Stimulated activated CD8-positive, alpha-beta memory T cell treated with anti-CD3 and anti-CD28 coated beads, Interleukin-2, amount 100 ng/mL, for 1 hour (primary cell): Measurements from ENCODE around the gene CRHBP.
"Not testable (repeated sequence)": the region's sequence is repeated elsewhere in the genome, so short reads cannot be mapped to it uniquely, and the experiment has no call there.

Source experiments
- DNase-seq, 2 donors: peaks; one replicate each; pipeline ENCODE4 v3.0.0-alpha.2; 2020; ENCODE audit warnings: low read depth in 2 of 2

CRHBP gene

GRCh38 chr5:76958991-76959767 lies 6.3 kb downstream of the CRHBP start:
- DNase-seq = no peak

GRCh38 chr5:76960004-76960625 lies 7.3 kb downstream of the CRHBP start:
- no peak for DNase-seq

- DNase-seq = no peak
Observed at GRCh38 chr5:76964060-76964459, 11.2 kb downstream of the CRHBP start.

DNA sequence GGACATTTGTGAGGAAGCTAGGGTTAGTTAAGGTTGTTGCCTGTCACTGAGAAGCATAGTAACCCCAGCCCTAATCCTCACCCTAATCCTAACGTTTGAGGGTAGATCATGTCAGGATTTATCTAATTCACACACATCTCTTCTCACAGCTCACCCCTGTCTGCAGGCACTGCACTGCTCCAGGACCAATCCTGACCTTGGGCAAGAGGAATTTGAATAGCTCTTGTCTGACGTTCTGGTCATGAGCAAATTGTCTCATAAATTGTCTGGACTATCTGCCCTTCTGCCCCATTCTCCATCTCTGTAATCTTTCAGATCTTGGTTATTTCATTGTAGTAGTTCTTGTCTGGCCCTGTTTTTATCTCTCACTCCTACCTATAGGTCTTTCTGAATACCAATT lies 18.7 kb downstream of the CRHBP start:
- DNase-seq = no peak

- DNase-seq = no peak
Observed at GRCh38 chr5:76972689-76973088, 19.8 kb downstream of the CRHBP start.

GRCh38 chr5:76974785-76975184 lies 21.9 kb downstream of the CRHBP start:
- DNase-seq = no peak

DNA sequence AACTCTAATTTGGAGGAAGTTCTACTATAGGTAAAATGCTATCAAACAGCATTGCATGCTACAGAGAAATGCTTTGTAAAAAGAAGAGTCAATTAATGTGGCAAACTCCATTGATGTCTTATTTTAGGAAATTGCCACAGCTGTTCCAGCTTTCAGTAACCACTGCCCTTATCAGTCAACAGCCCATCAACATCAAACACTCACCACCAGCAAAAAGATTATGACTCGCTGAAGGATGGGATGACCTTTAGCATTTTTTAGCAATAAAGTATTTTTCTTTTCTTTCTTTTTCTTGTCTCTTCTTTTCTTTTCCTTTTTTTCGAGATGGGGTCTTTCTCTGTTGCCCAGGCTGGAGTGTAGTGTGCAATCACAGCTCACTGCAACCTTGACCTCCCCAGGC lies 26.0 kb downstream of the CRHBP start:
- no peak for DNase-seq

DNA sequence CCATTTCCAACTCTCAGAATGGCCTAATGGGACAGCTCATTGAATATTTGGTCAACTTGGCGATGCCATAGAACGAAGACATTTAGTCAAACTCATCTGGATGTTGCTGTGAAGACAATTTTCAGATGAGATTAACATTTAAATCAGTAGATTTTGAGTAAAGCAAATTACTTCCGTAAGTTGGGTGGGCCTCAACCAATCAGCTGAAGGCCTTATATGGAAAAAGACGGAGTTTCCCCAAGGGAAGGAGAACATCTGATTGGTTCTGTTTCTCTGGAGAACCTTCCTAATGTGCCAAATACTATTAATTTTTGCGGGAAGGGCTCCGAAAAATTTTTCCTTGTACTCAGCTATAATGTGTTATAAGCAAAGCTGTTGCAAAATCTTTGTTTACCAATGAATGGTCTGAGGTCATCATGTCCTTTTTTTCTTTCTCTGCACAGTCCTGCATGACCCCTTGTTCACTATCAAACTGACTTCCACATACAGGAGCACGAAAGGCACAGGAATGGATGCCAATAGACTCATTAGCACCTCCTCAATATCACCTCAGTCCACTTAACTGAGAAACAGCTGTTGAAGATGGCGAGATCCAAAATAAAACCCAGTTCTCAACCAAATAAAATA lies 27.8 kb downstream of the CRHBP start:
- DNase-seq = no peak

GRCh38 chr5:76982450-76982849 lies 29.6 kb downstream of the CRHBP start:
- DNase-seq = no peak

DNA sequence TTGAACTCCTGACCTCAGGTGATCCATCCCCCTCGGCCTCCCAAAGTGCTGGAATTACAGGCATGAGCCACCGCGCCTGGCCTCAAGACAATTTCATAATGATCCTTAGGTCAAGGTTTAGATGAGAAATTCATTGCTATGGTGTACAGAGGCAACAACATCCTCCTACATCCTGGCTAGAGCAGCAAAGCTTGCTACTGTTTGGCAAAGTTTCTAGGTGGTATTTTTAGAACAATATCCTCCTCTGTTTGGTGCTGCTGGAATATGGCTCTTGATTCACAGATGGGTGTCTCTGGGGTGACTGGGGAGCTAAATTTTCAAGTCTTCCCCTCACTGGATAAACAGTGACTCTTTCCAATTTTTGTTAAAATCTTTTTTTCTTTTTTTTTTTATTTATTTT lies 30.6 kb downstream of the CRHBP start:
- DNase-seq = no peak

- DNase-seq = no peak
Observed at GRCh38 chr5:76986825-76987526, 34.1 kb downstream of the CRHBP start.

DNA sequence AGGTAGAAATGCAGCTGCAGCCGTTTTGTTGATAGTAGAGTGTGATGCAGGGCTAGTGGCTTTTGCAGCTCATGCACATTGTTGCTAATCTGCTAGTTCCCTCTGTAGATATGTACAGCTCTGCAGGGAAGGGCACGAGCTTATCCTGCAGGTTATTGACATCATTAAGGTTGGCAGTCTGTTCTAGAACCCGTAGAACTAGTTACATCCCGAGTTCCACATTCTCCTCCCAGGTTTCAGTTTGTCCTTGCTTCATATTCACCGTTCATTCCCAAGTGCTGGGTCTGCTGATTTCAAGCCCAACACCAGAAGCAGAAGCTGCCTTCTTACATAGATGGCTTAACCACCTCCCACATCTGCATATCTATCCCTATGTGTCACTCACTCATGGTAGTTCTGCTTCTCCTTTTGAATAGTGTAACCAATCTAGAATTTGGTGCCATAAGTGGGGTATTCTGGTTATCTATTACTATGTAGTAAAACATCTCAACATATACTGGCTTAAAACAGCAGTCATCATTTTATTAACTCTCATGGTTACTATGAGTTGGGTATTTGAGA lies 38.1 kb downstream of the CRHBP start:
- DNase-seq = no peak

DNA sequence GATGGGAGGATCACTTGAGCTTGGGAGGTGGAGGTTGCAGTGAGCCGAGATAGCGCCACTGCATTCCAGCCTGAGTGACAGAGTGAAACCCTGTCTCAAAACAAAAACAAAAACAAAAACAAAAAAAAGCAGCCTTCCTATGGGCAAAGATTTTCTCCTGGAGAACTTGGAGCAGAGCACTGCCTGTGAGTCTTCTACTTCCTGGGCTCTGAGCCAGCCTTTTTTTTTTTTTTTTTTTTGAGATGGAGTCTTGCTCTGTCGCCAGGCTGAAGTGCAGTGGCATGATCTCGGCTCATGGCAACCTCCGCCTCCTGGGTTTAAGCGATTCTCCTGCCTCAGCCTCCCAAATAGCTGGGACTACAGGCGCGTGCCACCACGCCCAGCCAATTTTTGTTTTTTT lies 40.6 kb downstream of the CRHBP start:
- not testable (repeated sequence) for DNase-seq

- DNase-seq = no peak
Observed at GRCh38 chr5:76994337-76994736, 41.5 kb downstream of the CRHBP start.

GRCh38 chr5:76998251-76998650 lies 45.4 kb downstream of the CRHBP start:
- DNase-seq = not testable (repeated sequence)

DNA sequence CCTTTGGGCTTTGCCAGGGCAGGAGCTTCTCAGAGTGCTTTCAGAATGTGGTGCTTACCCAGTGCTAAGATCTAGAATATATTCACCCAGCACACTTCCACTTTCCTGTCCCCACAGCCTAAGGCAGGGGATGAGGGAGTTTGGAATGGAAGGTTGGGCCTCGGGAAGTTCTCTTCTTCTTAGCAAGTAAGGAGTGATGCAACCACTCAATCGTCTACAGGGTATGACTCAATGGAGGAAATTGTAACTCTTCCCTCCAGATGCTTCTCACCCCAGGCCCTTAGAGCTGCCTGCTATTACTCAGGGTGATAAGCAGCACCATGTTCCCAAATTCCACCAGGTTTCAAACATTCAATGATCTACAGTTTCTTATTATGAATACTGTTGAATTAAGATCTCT lies 46.6 kb downstream of the CRHBP start:
- no peak for DNase-seq

GRCh38 chr5:77003246-77003645 lies 50.4 kb downstream of the CRHBP start:
- no peak for DNase-seq

GRCh38 chr5:77006124-77006523 lies 53.3 kb downstream of the CRHBP start:
- no peak for DNase-seq

GRCh38 chr5:77008413-77008812 lies 55.6 kb downstream of the CRHBP start:
- DNase-seq = no peak

DNA sequence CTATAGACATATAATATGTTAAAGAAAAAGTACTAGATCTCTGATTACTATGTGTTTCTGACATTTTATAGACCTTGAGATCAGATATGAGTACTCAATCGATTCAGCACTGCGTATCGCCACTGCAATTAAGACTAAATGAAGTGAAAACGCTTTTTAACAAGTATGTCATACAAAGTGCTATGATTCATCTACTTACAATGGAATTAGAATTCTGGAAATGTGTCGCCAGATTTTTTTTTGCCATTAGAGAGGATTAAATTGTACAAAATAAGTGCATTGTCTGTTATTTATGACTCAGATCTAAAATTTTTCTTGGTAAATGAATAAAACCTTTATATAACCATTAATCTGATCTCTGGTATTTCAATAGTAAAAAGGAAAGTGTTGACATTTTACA lies 57.4 kb downstream of the CRHBP start:
- DNase-seq = no peak

- DNase-seq = no peak
Observed at GRCh38 chr5:77011498-77011897, 58.7 kb downstream of the CRHBP start.

DNA sequence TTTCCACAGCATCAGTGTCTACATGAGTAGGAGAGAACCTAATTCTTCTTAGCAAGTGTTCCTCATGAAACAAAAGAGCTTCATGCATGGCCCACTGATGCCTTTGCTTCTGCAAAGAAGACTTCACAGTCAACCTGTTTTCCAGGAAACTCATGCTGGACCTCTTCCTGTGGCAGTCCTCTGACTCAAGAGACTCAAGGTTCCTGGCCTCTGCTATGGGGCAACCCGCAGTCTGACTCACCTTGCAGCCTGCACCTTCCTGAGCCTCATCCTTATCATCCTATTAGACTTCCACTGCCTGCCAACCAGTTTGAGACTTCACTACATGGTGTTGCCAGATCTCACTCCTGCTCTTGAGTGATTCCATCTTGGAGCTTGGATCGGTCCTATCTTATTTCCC lies 59.8 kb downstream of the CRHBP start:
- no peak for DNase-seq
